A172 (cell line): ENCODE measurements around the gene LHX2. TPM values are rescaled to one million over a fixed set of nuclear protein-coding genes. Genes with fewer than 3 reads are reported as not detected.

Experiments
- DNase-seq: peaks from one replicate; pipeline ENCODE4 v3.0.0-alpha.2; 2015; ENCODE audit warnings: low spot score
- total RNA-seq: library from RNA; depleted of rRNA; stranded (reverse); fragments of >200 nt; shearing (Covaris generic); gene quantifications from 2 replicates; pipeline ENCODE4 v1.2.3, GENCODE V29; 2014

LHX2 gene
- total RNA-seq, 1 experiment from 2014 or later: 14.5 TPM

DNA sequence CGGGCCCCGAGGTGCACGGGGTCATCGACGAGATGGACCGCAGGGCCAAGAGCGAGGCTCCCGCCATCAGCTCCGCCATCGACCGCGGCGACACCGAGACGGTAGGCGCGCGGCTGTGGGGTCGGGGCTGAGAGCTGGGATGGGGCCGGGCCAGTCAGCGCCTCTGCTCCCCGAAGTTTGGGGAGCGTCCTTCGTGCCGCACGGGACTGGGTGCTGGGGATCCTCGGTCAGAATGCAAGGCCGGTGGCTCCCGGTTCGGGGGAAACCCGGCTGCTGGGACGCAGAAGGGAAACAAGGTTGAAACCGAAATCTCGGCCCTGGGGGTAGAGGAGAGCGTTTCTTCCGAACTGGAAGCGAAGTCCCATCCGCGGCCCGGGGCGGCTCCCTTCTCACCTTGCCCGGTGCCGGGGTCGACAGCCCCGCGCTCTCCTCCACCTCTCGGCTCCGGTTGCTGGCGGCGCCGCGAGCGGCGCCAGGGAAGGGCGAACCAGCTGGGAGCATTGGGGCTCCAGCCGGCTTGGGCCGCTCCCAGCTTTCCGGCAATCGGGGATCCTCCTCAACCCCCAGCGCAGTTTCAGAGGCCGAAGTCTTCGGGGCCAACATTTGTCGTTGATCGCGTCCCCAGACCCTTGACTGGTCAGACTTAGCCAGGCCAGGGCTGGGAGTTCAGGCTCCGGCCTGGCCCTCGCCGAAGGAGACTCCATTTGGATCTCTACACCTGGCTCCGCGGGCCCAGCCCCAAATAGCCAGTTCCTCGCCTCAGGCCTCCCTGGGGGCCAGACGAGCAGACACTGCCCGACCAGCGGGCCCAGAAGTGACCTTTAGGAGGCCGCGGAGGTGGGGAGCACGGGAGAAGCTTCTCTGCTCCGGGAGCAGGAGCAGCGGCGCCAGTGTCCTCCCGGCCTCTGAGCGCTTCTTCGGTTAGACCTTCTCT lies 1.1 kb downstream of the LHX2 start:
- DNase-seq: no peak

DNA sequence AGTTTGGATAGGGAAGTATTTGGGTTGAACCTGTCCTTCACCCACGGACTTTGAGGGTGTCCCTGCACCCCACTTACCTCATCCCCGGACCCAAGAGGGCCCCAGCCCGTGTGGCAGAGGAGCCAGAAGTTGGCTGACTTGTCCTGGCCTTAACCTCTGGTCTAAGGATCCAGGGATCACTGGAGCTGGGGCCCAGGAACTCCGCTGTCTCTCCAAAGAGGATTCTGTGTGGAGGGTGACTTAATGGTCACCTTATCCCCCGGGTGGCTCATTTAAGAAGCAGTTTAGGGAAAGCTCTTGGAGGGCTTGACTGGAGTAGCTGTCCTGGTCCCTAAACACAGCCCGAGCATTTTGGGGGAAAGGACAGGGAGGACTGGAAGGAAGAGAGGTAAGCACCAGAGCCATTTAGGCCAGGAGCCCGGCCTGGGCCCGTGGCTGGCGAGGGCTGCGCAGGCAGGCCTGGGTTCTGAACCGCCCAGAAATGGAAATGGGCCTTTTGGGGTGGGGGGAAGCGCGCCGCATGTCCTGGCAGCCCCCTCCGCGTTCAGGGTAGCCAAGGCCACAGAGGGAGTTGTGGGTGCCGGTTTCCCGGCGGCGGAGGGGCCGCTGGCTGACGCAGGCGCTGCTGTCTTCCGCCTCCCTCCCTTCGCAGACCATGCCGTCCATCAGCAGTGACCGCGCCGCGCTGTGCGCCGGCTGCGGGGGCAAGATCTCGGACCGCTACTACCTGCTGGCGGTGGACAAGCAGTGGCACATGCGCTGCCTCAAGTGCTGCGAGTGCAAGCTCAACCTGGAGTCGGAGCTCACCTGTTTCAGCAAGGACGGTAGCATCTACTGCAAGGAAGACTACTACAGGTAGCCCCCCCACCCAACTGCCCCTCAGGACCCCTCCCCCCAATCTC lies 2.0 kb downstream of the LHX2 start:
- no peak for DNase-seq

DNA sequence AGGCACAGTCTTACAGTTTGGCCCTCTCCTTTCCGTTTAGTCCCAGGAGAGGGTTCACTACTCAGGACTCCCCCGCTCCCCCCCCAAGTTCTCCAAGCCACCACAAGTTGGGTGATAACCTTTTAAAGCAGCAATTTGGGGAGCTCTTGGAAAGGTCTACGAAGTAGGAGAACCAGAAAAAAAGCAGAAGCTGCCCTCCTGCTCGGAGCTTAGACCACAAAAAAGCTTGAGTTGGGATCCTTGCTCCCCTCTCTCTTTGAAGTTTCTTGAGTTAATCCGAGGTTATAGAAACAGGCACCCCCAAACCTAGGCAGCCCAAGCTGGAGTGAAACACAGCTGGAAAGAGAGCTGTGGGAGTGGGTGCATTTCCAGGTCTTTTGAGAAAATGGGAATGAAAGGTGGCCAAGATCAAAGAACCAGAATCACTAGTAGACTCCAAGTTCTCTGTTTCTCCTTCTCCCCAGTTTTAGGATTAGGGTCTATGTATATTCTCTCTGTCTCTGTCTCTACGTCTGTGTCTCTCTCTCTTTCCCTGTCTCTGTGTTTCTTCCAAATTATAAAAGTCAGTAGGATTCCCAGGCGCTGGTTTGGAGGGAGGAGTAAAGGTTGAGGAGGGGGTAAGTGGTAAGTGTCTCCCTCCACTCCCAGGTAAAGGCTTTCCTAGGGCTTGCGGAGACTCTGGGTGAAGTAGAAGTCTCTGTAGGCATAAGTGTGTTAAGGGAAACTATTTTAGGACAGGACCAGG lies 2.8 kb downstream of the LHX2 start:
- DNase-seq: no peak

DNA sequence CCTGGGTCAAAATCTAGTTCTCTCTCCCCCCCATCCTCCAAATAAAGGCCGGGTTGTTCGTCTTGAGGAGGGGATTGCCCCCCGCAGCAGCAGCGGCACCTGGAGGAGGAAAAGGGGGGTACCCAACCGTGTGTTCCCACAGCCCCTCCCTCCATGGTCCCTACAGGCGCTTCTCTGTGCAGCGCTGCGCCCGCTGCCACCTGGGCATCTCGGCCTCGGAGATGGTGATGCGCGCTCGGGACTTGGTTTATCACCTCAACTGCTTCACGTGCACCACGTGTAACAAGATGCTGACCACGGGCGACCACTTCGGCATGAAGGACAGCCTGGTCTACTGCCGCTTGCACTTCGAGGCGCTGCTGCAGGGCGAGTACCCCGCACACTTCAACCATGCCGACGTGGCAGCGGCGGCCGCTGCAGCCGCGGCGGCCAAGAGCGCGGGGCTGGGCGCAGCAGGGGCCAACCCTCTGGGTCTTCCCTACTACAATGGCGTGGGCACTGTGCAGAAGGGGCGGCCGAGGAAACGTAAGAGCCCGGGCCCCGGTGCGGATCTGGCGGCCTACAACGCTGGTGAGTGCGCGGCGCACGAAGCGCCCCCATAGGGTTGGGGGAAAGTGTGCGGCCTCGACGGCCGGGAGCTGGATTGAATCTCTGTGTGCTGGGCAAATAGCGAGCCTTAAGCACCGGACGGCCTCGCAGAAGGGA lies 3.5 kb downstream of the LHX2 start:
- no peak for DNase-seq

DNA sequence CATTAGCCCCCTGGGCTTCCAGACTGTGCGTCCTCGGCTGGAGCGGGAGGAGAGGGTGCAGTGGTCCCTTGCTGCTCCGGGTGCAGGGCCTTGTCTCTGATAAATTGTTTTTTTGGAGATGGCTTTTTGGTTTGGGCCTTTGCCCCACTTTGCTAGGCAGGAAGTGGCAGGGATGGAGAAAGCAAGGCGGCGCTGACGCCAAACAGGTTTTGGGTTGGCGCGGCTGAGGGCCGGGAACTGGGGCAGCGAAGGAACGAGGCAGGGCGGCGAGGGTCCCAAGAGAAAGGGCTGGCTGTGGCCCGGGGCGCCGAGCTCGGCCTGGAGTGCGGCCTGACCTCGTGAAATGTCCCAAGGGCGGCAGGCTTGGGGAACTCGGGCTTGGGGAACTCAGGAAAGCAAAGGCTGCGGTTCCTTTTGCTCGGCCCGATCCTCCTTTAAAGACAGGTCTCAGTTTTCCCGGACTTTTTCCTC lies 4.1 kb downstream of the LHX2 start:
- no peak for DNase-seq

DNA sequence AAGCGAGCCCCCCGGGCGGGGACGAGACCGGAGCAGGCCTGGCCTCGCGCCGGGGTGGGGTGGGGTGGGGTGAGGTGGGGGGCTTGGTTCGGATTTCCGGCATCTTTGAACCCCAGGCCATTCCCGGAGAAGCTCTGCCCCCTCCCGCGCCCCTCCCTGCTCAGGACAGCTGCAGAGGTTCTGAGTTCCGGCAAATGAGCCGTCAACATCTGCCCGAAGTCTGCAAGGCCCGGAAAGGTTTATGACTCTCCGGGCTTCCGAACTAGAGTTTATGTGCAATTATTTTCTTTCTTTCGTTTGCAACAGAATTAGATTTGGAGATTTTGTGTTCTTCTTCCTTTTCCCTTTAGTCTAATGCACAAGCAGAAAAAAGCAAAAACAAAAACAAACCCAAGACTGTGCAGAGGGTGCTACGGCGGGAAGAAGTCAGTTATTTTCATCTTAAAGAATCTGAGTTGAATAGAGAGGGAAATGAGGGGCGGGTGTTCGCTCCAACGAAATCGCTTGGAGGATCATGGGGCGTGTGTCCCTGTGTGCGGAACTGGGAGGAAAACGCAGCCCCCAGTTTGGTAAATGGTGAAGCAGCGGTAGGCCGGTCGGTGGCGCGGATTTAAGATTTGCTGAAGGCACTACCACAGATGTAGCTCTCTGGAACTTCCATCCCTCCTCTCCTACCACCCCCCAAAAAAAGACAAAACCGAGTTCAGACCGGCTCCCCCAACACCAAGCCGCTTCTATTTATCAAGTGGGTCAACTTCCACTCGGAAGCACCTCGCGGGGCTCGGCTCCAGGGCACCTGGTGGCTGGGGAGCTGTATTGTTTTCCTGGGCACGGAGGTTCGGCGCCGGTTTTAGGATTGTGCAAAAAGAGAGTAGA lies 4.8 kb downstream of the LHX2 start:
- DNase-seq: no peak

DNA sequence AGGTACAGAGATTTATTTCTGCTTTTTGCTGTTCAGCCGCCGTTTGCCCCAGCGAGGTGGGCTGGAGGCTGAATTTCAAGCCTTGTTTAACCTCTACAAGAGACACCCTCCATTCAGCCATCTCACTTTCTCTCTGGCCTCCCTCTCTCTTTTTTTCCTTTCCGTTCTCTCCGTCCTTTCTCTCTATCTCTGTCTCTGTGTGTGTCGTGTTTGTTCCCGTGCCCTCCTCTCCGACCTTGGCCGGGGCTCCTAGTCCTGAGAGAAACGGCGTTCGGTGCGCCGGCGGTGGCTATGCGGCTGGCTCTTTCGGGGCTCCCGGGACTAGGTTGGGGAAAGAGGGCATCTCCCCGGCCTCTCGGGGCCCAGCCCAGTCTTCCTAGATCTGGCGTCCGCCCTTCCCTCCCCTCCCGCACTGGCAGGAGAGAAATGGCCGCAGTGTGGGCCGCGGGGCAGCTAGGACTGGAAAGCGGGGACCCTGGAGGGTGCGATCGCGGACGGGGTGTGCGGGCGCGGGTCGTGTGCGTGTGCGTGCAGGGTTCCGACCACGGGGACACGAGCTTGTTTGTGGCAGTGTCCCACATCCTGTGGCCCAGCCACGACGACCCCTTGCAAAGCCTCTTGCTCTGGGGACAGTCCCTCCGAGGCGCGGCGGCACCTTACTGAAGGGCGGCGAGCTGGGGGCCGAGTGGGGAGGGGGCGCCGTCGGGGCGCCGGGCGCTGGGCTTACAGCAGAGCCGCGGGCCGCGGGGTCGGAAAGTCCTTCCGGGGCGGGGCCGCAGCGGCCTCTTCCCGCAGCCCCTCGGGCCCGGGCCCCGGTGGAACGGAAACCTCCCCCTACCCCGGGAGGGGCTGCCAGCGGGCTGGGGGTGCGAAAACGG lies 5.7 kb downstream of the LHX2 start:
- no peak for DNase-seq

DNA sequence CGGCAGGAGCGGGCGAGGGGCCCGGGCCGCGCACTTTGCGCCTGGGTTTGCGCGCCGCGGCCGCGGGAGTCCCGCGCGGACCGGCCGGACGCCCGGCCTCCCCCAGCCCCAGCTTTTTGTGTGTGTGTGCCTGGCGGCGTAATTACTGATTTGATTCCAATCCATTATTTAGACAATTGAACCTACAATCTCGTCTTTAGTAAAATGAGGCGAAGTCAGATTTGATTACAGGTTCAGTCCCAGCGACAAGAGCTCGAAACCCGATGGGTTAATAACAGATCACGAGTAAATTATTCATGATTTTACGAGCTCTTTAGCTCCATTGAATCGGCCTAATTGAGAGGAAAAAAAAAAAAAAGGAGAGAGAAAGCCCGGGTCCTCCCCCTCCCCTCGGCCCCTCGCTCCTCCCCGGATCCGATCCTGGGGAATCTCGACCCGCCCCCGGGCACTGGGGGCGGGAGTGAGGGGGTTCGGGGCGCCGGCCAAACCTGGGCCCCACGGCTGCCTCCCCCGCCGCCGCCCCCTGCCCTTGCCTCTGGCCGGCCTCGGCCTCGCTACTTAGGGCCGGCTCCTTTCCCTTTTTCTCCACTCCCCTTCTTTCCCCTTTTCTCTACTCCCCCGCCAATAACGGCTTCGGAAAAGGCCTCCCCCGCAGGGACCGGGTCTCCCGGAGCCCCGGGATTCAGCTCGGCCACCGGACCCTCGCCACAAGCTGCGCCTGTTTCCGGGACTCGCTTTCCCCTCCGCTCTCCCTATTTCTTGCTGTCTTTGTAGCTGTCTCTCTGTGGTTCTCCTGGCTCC lies 6.6 kb downstream of the LHX2 start:
- no peak for DNase-seq

DNA sequence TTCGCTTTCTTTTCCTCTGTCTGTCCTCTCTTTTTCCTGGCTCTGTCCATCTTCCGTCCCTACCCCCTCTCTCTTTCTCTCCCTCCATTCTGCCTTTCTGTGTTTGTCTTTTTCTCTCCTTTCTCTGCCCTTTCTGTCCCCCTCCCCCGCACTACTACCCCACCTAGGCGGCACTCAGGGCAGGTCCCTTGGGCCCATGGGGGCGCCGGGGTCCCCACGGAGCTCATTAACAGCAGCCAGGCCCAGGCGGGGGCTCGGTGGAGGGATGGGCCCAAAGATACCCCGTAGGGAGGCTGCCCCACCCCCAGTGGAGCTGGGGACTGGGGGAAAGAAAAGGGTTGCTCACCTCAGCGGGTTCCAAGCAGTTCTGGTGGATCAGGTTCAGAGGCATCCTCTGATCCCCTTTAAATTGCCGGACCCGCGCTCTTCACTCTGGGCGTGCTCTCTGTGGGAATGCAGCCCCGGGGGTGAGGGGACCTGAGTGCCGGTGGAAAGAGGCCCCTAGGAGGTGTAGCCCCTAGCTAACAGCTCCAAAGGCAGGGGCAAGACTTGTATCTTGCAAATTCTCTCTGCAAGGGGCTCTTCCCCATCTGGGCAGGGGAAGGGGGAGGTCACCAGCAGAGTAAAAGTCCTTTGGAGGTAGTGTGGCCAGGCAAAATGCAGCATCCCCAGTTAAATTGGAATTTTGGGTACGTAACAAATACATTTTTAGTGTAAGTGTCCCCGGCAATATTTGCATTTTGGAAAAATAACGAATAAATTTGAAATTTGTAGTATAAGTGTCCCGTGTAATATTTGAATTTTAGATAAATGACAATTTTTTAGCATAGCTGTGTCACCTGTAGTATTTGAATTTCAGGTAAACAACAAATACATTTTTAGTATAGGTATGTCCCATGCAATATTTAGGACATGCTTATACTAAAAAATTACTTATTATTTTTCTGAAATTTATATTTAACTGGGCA lies 7.4 kb downstream of the LHX2 start:
- DNase-seq: no peak

DNA sequence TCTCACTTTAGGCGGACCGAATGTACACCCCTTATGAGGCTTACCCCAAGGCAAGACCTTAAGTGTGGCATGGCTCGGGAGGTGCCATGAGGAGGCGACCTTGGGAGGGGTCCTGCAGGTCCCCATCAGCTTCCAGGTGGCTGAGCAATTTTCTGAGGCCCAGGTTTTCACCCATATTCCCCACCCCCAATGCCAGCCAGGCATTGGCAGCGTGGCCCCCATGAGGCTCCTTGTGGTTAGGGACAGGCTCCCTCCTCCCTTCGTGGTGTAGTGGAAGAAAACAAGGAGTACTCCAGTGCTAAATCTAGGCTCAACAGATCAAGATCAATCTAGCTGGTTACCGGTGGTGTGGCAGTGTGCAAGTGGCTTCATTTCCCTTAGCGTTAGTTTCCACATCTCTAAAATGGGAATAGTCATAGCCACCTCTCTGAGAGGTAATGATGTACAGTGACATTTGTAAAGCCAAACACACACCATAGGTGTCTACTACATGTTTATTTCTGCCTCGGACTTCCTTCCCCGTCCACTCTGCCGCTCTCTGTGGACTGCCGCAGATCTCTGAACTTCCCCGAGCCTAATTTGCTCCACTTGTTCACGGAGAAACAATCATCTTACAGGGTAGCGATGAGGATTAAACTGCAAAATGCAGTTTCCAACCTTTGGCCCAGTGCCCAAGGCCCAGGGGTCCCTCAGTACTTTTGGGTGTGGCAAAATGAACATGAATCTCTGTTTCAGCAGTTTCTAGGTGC lies 8.4 kb downstream of the LHX2 start:
- DNase-seq: no peak

DNA sequence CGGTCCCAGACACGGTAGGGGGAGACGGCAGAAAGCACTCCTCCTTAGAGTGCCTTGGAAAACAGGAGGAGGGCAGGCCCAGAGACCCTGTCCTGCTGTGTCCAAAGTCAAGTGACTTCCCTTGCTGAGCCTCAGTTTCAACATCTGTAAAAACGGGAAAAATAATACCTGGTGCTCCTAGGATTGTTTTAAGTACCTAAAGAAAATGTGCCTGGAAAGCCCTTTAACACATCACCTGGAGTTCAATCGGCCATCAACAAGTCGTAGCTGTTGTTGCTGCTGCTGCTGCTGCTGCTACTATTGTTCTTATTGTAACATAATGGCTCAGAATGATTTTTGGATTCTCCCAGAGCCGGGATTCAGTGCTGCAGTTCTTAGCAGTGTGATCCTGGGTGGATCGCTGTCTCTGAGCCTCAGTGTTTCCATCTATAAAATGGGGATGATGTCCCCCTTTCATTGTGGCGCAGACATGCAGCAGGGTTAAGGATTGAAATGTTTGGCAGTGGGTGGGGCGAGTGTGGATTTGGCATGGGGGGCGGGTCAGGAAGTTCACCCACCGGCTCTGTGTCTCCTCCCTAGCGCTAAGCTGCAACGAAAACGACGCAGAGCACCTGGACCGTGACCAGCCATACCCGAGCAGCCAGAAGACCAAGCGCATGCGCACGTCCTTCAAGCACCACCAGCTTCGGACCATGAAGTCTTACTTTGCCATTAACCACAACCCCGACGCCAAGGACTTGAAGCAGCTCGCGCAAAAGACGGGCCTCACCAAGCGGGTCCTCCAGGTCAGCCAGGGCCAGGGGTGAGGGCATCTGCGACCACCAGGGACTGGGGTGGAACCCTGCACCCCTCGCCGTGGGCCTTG lies 9.2 kb downstream of the LHX2 start:
- DNase-seq: no peak

DNA sequence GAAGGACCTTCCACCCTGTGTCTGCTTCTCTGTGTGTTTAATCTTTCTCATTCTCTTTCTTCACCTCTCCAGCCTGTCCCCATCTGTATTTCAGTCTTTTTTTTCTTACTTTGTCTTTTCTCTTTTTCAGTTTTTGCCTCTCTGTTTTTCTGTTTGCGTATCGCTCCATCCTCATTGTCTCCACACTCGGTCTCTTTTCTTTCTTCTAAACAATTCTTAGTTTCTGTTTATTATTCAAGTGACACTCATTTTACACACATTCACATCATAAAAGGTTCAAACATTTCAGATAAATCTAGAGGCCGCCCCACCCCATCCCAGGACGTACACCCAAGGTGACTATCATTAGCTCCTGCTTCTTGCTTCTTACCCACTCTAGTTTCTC lies 9.8 kb downstream of the LHX2 start:
- DNase-seq: no peak

DNA sequence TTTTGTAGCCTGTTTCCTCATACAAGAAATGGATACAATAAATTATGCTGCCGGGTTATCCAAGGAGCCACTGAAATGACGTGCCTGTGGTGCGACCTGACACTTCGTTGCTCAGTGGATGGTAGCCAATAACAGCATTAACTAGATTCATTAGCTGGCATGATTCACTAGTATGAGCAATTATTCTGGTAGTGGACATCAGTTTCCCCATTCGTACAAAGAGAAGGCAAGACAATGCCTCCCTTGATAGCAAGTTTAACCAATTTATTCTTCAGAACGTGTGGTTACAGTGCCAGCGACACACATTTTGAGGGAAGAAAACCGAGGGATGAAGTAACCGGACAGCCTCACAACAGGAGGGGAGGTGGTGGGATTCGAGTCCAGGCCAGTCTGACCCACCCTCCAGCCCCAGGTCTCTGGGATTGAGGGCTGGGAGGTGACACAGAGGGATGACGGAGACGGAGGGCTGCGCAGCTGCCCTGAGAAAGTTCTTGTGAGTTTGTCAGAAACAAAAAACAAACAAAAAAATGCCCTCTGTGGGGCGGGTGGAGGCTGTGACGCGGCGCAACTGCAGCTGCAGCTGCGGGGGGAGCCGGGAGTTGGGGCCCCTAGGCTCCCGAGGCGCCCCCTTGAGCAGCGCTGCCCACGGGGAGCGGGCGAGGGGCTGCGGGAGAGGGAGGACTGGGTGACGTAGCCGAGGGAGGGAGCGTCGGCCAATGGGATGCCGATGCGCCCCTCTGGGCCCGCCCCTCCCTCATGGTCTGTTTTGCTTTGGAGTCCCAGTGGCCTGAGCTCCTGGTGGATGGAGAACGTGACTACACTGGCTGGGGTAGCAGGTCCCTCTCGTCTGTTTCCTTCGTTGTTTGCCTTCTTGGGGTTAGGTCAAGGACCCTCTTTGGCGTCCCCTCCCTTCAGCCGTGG lies 10.9 kb downstream of the LHX2 start:
- no peak for DNase-seq

DNA sequence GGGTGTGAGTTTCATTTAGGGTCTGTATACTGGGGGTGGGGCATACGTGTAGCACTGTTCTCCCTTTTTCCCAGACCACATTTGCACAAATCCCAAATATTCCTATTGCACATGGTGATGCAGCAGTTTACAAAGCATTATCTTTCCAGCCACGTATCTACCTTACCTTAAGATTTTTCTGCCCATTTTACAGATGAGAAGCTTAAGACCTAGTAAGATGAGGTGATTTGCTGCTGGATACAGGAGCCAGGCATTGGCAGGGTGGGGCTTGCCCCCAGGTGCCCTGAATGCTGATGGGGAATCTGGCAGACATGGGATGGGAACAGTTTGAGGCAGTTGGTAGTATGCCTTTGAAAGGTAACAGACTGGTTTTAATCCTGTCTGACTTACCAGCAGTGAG lies 12.5 kb downstream of the LHX2 start:
- DNase-seq: no peak
